RWPE1 (cell line): ENCODE results near the gene SEC22A.

Source experiments
- CTCF ChIA-PET: fragments of 350-600 bp; sonication (Branson Sonifier 250); formaldehyde crosslinking; extraction: SDS; loops from one replicate; lab custom pipeline; 2021; lab: Yijun Ruan, JAX
- POLR2A ChIA-PET: fragments of 400-600 bp; formaldehyde crosslinking; extraction: SDS; loops from one replicate; lab custom pipeline; 2020; ENCODE audit warnings: antibody characterized with exemption; ENCODE audit not compliant: low non-redundant PET; lab: Yijun Ruan, JAX
- DNase-seq: peaks from one replicate; pipeline ENCODE4 v3.0.0; 2012; ENCODE audit warnings: low spot score
- H3K27ac ChIP-seq: fragments of 450-650 bp; 2 replicates; pipeline ENCODE4 v1.5.1; 2017
- CTCF ChIP-seq: fragments of 450-650 bp; conservative IDR thresholded peaks from 2 replicates; pipeline ENCODE4 v1.5.1; 2017; ENCODE audit warnings: low read depth, mild to moderate bottlenecking

The SEC22A gene

GRCh38 chr3:123322866-123323265, 121.1 kb downstream of the SEC22A start:
- H3K27ac ChIP-seq = no peak overlapping the region
- ChIA-PET POLR2A (no interaction called here), CTCF (no interaction called here)
- TF ChIP-seq CTCF = no peak
- DNase-seq = no peak
